Measurements from ENCODE around the gene EFCAB8.
"Not testable (repeated sequence)": the region's sequence is repeated elsewhere in the genome, so short reads cannot be mapped to it uniquely, and the experiment has no call there.

The EFCAB8 gene

GRCh38 chr20:32858189-32858588 is 534 bp upstream of the EFCAB8 start:
- Histone ChIP-seq H3K4me3 (ENCODE audit: low read depth, low read length) (no peak overlapping the region), H3K36me3 (replicated peaks) (peaks cover 24% of the 10 kb centered on the region), H3K27ac (no peak overlapping the region), H3K27me3 (replicated peaks) (no peaks in the 10 kb centered on the region)
- no peak for DNase-seq
- in situ Hi-C loops (cut with HindIII; ENCODE audit: low pct_ligation_motif_present, low sequenced_read_pairs): no loop called here
- TF ChIP-seq, protein P1, sequence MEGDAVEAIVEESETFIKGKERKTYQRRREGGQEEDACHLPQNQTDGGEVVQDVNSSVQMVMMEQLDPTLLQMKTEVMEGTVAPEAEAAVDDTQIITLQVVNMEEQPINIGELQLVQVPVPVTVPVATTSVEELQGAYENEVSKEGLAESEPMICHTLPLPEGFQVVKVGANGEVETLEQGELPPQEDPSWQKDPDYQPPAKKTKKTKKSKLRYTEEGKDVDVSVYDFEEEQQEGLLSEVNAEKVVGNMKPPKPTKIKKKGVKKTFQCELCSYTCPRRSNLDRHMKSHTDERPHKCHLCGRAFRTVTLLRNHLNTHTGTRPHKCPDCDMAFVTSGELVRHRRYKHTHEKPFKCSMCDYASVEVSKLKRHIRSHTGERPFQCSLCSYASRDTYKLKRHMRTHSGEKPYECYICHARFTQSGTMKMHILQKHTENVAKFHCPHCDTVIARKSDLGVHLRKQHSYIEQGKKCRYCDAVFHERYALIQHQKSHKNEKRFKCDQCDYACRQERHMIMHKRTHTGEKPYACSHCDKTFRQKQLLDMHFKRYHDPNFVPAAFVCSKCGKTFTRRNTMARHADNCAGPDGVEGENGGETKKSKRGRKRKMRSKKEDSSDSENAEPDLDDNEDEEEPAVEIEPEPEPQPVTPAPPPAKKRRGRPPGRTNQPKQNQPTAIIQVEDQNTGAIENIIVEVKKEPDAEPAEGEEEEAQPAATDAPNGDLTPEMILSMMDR (IDR thresholded peaks at IDR 0.05; ENCODE audit: low read depth, low read length, missing control alignments): no peak

DNA sequence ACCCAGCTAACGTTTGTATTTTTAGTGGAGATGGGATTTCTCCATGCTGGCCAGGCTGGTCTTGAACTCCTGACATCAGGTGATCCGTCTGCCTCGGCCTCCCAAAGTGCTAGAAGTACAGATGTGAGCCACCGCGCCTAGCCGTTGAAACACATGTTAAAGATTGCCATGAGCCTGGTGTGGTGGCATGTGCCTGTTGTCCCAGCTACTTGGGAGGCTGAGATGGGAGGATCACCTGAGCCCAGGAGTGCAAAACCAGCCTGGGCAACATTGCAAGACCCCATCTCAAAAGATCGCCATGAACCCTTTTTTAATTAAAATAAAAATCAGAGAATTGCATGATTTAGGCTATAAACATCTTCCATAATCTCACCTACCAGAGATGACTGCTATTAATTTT is 2.7 kb downstream of the EFCAB8 start:
- TF ChIP-seq, protein P1 (IDR thresholded peaks at IDR 0.05; ENCODE audit: low read depth, low read length, missing control alignments): no peak
- Histone ChIP-seq H3K4me3 (ENCODE audit: low read depth, low read length) (no peak overlapping the region), H3K27me3 (replicated peaks) (no peaks in the 10 kb centered on the region), H3K36me3 (replicated peaks) (peaks cover 10% of the 10 kb centered on the region), H3K27ac (no peak overlapping the region)
- no peak for DNase-seq
- in situ Hi-C loops (cut with HindIII; ENCODE audit: low pct_ligation_motif_present, low sequenced_read_pairs): no loop called here

DNA sequence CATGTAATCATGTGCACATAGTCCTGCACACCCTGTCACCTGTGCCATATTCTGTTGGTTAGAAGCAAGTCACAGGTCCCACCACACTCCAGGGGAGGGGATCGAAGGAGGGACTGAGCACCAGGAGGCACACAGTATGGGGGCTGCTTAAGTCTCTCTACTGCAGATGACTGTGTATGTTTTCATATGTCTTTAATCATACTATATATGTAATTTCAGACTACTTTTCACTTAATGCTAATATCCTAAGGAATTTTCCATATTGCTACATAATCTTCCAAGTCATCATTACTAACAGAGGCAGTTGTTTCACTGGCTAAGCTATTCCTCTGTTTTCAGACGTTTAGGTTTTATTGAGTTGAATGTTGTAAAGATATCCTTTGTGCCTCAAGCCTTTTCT is 10.8 kb downstream of the EFCAB8 start:
- Histone ChIP-seq H3K27ac (no peak overlapping the region), H3K4me3 (ENCODE audit: low read depth, low read length) (no peak overlapping the region), H3K36me3 (replicated peaks) (no peaks in the 10 kb centered on the region), H3K27me3 (replicated peaks) (no peaks in the 10 kb centered on the region)
- in situ Hi-C loops (cut with HindIII; ENCODE audit: low pct_ligation_motif_present, low sequenced_read_pairs): no loop called here
- no peak for DNase-seq
- TF ChIP-seq, protein P1 (IDR thresholded peaks at IDR 0.05; ENCODE audit: low read depth, low read length, missing control alignments): no peak

GRCh38 chr20:32870526-32870925 is 11.8 kb downstream of the EFCAB8 start:
- H3K27me3 ChIP-seq (replicated peaks); DNase-seq; H3K36me3 ChIP-seq (replicated peaks); H3K27ac ChIP-seq; H3K4me3 ChIP-seq (ENCODE audit: low read depth, low read length); in situ Hi-C loops (cut with HindIII; ENCODE audit: low pct_ligation_motif_present, low sequenced_read_pairs): not testable (repeated sequence)

DNA sequence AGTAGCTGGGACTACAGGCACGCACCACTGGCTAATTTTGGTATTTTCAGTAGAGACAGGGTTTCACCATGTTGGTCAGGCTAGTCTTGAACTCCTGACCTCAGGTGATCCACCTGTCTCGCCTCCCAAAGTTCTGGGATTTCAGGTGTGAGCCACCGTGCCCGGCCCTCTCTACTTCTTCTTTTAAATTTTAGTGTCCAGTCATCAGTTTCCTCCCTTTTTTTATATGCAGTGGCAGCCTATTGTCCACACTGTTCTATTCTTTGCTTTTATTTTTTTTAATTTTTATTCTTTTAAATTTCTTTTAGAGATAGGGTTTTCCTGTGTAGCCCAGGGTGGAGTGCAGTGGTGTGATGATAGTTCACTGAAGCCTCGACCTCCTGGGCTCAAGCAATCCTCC is 12.3 kb downstream of the EFCAB8 start:
- DNase-seq: no peak
- TF ChIP-seq, protein P1 (IDR thresholded peaks at IDR 0.05; ENCODE audit: low read depth, low read length, missing control alignments): no peak
- Histone ChIP-seq H3K4me3 (ENCODE audit: low read depth, low read length) (no peak overlapping the region), H3K27me3 (replicated peaks) (no peaks in the 10 kb centered on the region), H3K36me3 (replicated peaks) (no peaks in the 10 kb centered on the region), H3K27ac (no peak overlapping the region)
- in situ Hi-C loops (cut with HindIII; ENCODE audit: low pct_ligation_motif_present, low sequenced_read_pairs): no loop called here

DNA sequence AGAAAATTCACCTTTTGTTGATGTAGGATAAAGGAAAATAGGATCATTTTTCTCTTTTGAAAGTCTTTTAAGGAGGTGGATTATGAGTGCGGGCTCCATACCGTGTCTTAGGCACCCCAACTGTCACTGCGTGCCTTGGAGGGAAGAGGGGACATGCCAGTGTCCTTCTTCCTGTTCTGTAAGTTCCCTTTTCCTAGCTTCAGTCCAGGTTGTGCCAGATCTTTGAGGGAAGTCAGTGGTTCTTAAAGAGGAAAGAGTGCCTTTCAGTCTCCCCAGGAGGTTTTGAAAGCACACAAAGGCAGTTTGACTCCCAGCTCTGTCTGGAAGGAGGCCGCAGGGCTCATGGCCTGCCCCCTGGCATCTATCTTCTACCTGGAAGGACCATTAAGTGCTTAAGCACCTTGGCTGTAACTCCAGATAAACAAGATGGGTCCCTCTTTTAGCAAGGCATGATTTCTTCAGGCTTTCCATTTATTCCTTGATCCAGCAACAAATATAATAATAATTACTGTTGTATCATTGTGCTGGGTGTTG is 13.0 kb downstream of the EFCAB8 start:
- TF ChIP-seq, protein P1 (IDR thresholded peaks at IDR 0.05; ENCODE audit: low read depth, low read length, missing control alignments): no peak
- Histone ChIP-seq H3K4me3 (ENCODE audit: low read depth, low read length) (no peak overlapping the region), H3K27ac (no peak overlapping the region), H3K27me3 (replicated peaks) (no peaks in the 10 kb centered on the region), H3K36me3 (replicated peaks) (no peaks in the 10 kb centered on the region)
- no peak for DNase-seq
- in situ Hi-C loops (cut with HindIII; ENCODE audit: low pct_ligation_motif_present, low sequenced_read_pairs): no loop called here
